ENCODE results near the gene SKP1.
A peak's percentile ranks its signal among the peaks of the same experiment; 100 is the strongest.

The SKP1 gene

GRCh38 chr5:134141331-134142050, 35.3 kb downstream of the SKP1 start:
- DNase-seq (ENCODE audit: low spot score): no peak
- WGBS, 2 donors (ENCODE audit: extremely low coverage in 2 of 2, insufficient read length in 2 of 2, insufficient replicate concordance in 1 of 2): no CpG with 5 or more reads among the region's 9 CpGs

GRCh38 chr5:134140530-134141201, 36.1 kb downstream of the SKP1 start:
- Histone ChIP-seq H3K79me1 (ENCODE audit: low read depth, low read length) (peaks cover 16% of the 10 kb centered on the region), H3K9ac (ENCODE audit: low read depth, low read length, poor library complexity) (no peak overlapping the region), H3K27me3 (ENCODE audit: control insufficient read depth in 3 of 3, insufficient read depth in 3 of 3, low read depth in 1 of 3, low read length in 3 of 3) (no peaks in the 10 kb centered on the region), H4K8ac (ENCODE audit: low read depth, low read length) (no peak overlapping the region), H4K91ac (ENCODE audit: low read depth, low read length, poor library complexity) (no peak overlapping the region), H2BK15ac (ENCODE audit: low read length) (no peak overlapping the region), H3K9me3 (replicated peaks in 1 of 2; ENCODE audit: control insufficient read depth in 2 of 2, insufficient read depth in 1 of 2, low read depth in 1 of 2, low read length in 2 of 2) (no peaks in the 10 kb centered on the region), H3K23ac (ENCODE audit: low read depth, low read length, poor library complexity) (no peak overlapping the region), H3K4me3 (ENCODE audit: low read length in 2 of 2) (no peak overlapping the region), H3K18ac (ENCODE audit: low read length) (no peak overlapping the region), H2BK120ac (ENCODE audit: low read depth, low read length) (no peak overlapping the region), H2AK5ac (ENCODE audit: low read depth, low read length) (no peak overlapping the region), H2BK5ac (ENCODE audit: low read length) (peak overlapping the region; percentile 9), H3K4me1 (ENCODE audit: control insufficient read depth in 2 of 2, insufficient read depth in 1 of 2, low read depth in 1 of 2, low read length in 2 of 2) (no peaks in the 10 kb centered on the region), H2BK12ac (ENCODE audit: low read length) (no peak overlapping the region), H3K14ac (ENCODE audit: low read length) (no peak overlapping the region), H3K4ac (ENCODE audit: low read length) (no peak overlapping the region), H3K27ac (replicated peaks; ENCODE audit: low read length) (no peak overlapping the region), H3K36me3 (replicated peaks in 1 of 2; ENCODE audit: control insufficient read depth in 2 of 2, insufficient read depth in 2 of 2, low read length in 2 of 2) (peaks cover 35 to 90% of the 10 kb centered on the region in 2 donors), H2AFZ (ENCODE audit: low read length) (no peak overlapping the region), H3K4me2 (ENCODE audit: insufficient read depth, low read length, poor library complexity, severe bottlenecking) (no peak overlapping the region)
- WGBS, 2 donors (ENCODE audit: extremely low coverage in 2 of 2, insufficient read length in 2 of 2, insufficient replicate concordance in 1 of 2): no CpG with 5 or more reads among the region's 8 CpGs
- DNase-seq (ENCODE audit: low spot score): peak; percentile 51

More at GRCh38 chr5:134141331-134142050, 35.3 kb downstream of the SKP1 start:
- no peak overlapping the region for H3K4me2 ChIP-seq (ENCODE audit: insufficient read depth, low read length, poor library complexity, severe bottlenecking)
- H3K18ac ChIP-seq (ENCODE audit: low read length): no peak overlapping the region
- H2AK5ac ChIP-seq (ENCODE audit: low read depth, low read length): no peak overlapping the region
- H3K23ac ChIP-seq (ENCODE audit: low read depth, low read length, poor library complexity): no peak overlapping the region
- H3K14ac ChIP-seq (ENCODE audit: low read length): no peak overlapping the region
- no peak overlapping the region for H4K8ac ChIP-seq (ENCODE audit: low read depth, low read length)
- H3K4ac ChIP-seq (ENCODE audit: low read length): no peak overlapping the region
- H3K9me3 ChIP-seq (replicated peaks in 1 of 2; ENCODE audit: control insufficient read depth in 2 of 2, insufficient read depth in 1 of 2, low read depth in 1 of 2, low read length in 2 of 2): no peaks in the 10 kb centered on the region
- peaks cover 16% of the 10 kb centered on the region for H3K79me1 ChIP-seq (ENCODE audit: low read depth, low read length)
- H2BK15ac ChIP-seq (ENCODE audit: low read length): no peak overlapping the region
- H3K36me3 ChIP-seq (replicated peaks in 1 of 2; ENCODE audit: control insufficient read depth in 2 of 2, insufficient read depth in 2 of 2, low read length in 2 of 2): peaks cover 33 to 89% of the 10 kb centered on the region in 2 donors
- no peaks in the 10 kb centered on the region for H3K27me3 ChIP-seq (ENCODE audit: control insufficient read depth in 3 of 3, insufficient read depth in 3 of 3, low read depth in 1 of 3, low read length in 3 of 3)
- no peak overlapping the region for H4K91ac ChIP-seq (ENCODE audit: low read depth, low read length, poor library complexity)
- H3K4me3 ChIP-seq (ENCODE audit: low read length in 2 of 2): no peak overlapping the region
- no peak overlapping the region for H2BK120ac ChIP-seq (ENCODE audit: low read depth, low read length)
- no peak overlapping the region for H3K9ac ChIP-seq (ENCODE audit: low read depth, low read length, poor library complexity)
- H2BK12ac ChIP-seq (ENCODE audit: low read length): no peak overlapping the region
- no peak overlapping the region for H2AFZ ChIP-seq (ENCODE audit: low read length)
- H3K4me1 ChIP-seq (ENCODE audit: control insufficient read depth in 2 of 2, insufficient read depth in 1 of 2, low read depth in 1 of 2, low read length in 2 of 2): no peaks in the 10 kb centered on the region
- H2BK5ac ChIP-seq (ENCODE audit: low read length): no peak overlapping the region
- no peak overlapping the region for H3K27ac ChIP-seq (replicated peaks; ENCODE audit: low read length)

GRCh38 chr5:134139891-134140469, 36.8 kb downstream of the SKP1 start:
- H2BK12ac ChIP-seq (ENCODE audit: low read length): no peak overlapping the region
- H3K36me3 ChIP-seq (replicated peaks in 1 of 2; ENCODE audit: control insufficient read depth in 2 of 2, insufficient read depth in 2 of 2, low read length in 2 of 2): peaks cover 30 to 90% of the 10 kb centered on the region in 2 donors
- DNase-seq (ENCODE audit: low spot score): no peak
- H3K4me1 ChIP-seq (ENCODE audit: control insufficient read depth in 2 of 2, insufficient read depth in 1 of 2, low read depth in 1 of 2, low read length in 2 of 2): no peaks in the 10 kb centered on the region
- no peak overlapping the region for H4K91ac ChIP-seq (ENCODE audit: low read depth, low read length, poor library complexity)
- no CpG with 5 or more reads among the region's 8 CpGs for WGBS, 2 donors (ENCODE audit: extremely low coverage in 2 of 2, insufficient read length in 2 of 2, insufficient replicate concordance in 1 of 2)
- H3K4me2 ChIP-seq (ENCODE audit: insufficient read depth, low read length, poor library complexity, severe bottlenecking): no peak overlapping the region
- peaks cover 10% of the 10 kb centered on the region for H3K79me1 ChIP-seq (ENCODE audit: low read depth, low read length)
- H3K9ac ChIP-seq (ENCODE audit: low read depth, low read length, poor library complexity): no peak overlapping the region
- H3K23ac ChIP-seq (ENCODE audit: low read depth, low read length, poor library complexity): no peak overlapping the region
- H2AK5ac ChIP-seq (ENCODE audit: low read depth, low read length): no peak overlapping the region
- no peak overlapping the region for H2AFZ ChIP-seq (ENCODE audit: low read length)
- H3K4me3 ChIP-seq (ENCODE audit: low read length in 2 of 2): no peak overlapping the region
- H2BK15ac ChIP-seq (ENCODE audit: low read length): no peak overlapping the region
- H3K27me3 ChIP-seq (ENCODE audit: control insufficient read depth in 3 of 3, insufficient read depth in 3 of 3, low read depth in 1 of 3, low read length in 3 of 3): no peaks in the 10 kb centered on the region
- H3K27ac ChIP-seq (replicated peaks; ENCODE audit: low read length): no peak overlapping the region
- no peak overlapping the region for H3K14ac ChIP-seq (ENCODE audit: low read length)
- H4K8ac ChIP-seq (ENCODE audit: low read depth, low read length): no peak overlapping the region
- no peak overlapping the region for H3K4ac ChIP-seq (ENCODE audit: low read length)
- H2BK120ac ChIP-seq (ENCODE audit: low read depth, low read length): no peak overlapping the region
- peak overlapping the region; percentile 9 for H2BK5ac ChIP-seq (ENCODE audit: low read length)
- no peaks in the 10 kb centered on the region for H3K9me3 ChIP-seq (replicated peaks in 1 of 2; ENCODE audit: control insufficient read depth in 2 of 2, insufficient read depth in 1 of 2, low read depth in 1 of 2, low read length in 2 of 2)
- no peak overlapping the region for H3K18ac ChIP-seq (ENCODE audit: low read length)

GRCh38 chr5:134139377-134139851, 37.3 kb downstream of the SKP1 start:
- Histone ChIP-seq H3K9me3 (replicated peaks in 1 of 2; ENCODE audit: control insufficient read depth in 2 of 2, insufficient read depth in 1 of 2, low read depth in 1 of 2, low read length in 2 of 2) (no peaks in the 10 kb centered on the region), H2AFZ (ENCODE audit: low read length) (no peak overlapping the region), H3K9ac (ENCODE audit: low read depth, low read length, poor library complexity) (no peak overlapping the region), H3K27ac (replicated peaks; ENCODE audit: low read length) (no peak overlapping the region), H2BK12ac (ENCODE audit: low read length) (no peak overlapping the region), H3K27me3 (ENCODE audit: control insufficient read depth in 3 of 3, insufficient read depth in 3 of 3, low read depth in 1 of 3, low read length in 3 of 3) (no peaks in the 10 kb centered on the region), H2BK120ac (ENCODE audit: low read depth, low read length) (no peak overlapping the region), H2BK15ac (ENCODE audit: low read length) (no peak overlapping the region), H3K23ac (ENCODE audit: low read depth, low read length, poor library complexity) (no peak overlapping the region), H3K18ac (ENCODE audit: low read length) (no peak overlapping the region), H3K4me3 (ENCODE audit: low read length in 2 of 2) (no peak overlapping the region), H4K91ac (ENCODE audit: low read depth, low read length, poor library complexity) (no peak overlapping the region), H2AK5ac (ENCODE audit: low read depth, low read length) (no peak overlapping the region), H3K79me1 (ENCODE audit: low read depth, low read length) (peaks cover 10% of the 10 kb centered on the region), H3K4me2 (ENCODE audit: insufficient read depth, low read length, poor library complexity, severe bottlenecking) (no peak overlapping the region), H3K36me3 (replicated peaks in 1 of 2; ENCODE audit: control insufficient read depth in 2 of 2, insufficient read depth in 2 of 2, low read length in 2 of 2) (peaks cover 28 to 89% of the 10 kb centered on the region in 2 donors), H3K4me1 (ENCODE audit: control insufficient read depth in 2 of 2, insufficient read depth in 1 of 2, low read depth in 1 of 2, low read length in 2 of 2) (no peaks in the 10 kb centered on the region), H3K4ac (ENCODE audit: low read length) (no peak overlapping the region), H4K8ac (ENCODE audit: low read depth, low read length) (no peak overlapping the region), H2BK5ac (ENCODE audit: low read length) (peak overlapping the region; percentile 14), H3K14ac (ENCODE audit: low read length) (no peak overlapping the region)
- no CpG with 5 or more reads among the region's 4 CpGs for WGBS, 2 donors (ENCODE audit: extremely low coverage in 2 of 2, insufficient read length in 2 of 2, insufficient replicate concordance in 1 of 2)
- no peak for DNase-seq (ENCODE audit: low spot score)
